ENCODE results near the gene SCNM1.
A peak's percentile ranks its signal among the peaks of the same experiment; 100 is the strongest.

Gene SCNM1, protein sequence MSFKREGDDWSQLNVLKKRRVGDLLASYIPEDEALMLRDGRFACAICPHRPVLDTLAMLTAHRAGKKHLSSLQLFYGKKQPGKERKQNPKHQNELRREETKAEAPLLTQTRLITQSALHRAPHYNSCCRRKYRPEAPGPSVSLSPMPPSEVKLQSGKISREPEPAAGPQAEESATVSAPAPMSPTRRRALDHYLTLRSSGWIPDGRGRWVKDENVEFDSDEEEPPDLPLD

DNA sequence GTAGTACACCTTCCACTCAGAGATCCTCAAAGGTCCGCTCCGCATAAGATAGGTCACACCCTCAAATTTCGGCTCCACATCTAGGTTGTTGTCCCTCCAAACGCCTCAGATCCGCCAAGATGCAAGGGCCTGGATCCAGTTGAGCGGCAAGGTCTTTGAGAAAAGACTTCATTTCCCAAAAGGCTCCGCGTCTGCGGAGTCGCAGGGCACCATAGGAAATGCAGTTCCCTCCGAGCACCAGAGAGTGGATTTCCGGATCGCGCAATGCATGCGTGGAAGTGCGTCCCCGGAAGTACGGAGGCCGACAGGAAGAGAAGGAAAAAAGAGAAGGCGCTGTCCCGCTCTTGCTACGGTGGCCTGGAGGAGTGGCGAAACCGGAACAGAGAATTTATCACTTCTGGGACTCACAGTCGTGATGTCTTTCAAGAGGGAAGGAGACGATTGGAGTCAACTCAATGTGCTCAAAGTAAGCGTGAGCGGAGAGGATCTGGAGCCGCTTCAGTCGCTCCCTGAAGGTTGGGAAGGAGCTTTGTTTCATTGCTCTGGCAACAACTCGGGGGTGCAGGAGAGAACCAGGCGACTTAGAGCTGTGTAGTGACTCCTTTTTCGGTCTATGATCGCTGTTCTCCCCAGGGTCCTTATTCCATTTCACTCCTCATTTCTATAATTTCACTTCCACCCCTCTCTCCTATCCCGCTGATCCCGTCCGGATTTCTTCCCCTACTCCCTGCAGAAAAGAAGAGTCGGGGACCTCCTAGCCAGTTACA, at the start of gene SCNM1, which contains the start of gene LYSMD1:
Gene SCNM1, plus strand, starts transcription at position 407 of the 767 bp plus-strand sequence. Its CDS starts 9 bp downstream, at position 416.
Gene LYSMD1, minus strand, starts transcription at position 165 of the 767 bp plus-strand sequence. CDS start 644 bp downstream, outside the sequence.
- DNase-seq (ENCODE audit: low read depth in 2 of 2): peak; percentile 80 to 88

DNA sequence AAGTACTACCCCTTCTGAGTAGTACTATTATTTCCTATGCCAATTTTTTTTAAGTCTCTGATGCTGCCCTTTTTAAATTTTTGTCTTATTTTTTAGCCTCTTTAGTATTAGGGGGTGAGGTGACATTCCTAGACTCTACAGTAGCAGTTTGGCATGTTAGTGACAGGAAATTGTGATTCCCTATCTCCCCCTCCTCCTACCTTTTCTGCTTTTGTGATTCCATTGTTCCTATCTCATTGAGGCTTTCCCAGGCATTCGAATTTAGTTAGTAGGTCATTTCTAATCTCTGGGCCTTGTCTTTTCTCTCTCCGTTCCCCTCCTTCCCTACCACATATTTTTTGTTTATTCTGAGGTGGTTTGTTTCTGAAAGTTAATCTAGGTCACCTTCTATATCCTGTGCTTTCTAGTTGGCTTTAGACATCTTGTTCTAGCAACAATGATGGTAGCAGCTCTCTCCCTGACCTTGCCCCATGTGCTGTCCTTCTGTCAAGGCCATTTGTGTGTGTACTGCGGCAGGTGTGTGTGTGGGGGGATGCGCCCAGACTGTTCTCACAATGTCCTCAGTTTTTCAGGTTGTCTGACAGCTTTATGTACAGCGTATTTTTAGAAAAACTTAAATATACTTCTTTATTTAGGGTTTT, 41.1 kb upstream of the SCNM1 start:
- DNase-seq (ENCODE audit: low read depth in 2 of 2): no peak

GRCh38 chr1:151128800-151129199, 37.1 kb upstream of the SCNM1 start:
- no peak for DNase-seq (ENCODE audit: low read depth in 2 of 2)

DNA sequence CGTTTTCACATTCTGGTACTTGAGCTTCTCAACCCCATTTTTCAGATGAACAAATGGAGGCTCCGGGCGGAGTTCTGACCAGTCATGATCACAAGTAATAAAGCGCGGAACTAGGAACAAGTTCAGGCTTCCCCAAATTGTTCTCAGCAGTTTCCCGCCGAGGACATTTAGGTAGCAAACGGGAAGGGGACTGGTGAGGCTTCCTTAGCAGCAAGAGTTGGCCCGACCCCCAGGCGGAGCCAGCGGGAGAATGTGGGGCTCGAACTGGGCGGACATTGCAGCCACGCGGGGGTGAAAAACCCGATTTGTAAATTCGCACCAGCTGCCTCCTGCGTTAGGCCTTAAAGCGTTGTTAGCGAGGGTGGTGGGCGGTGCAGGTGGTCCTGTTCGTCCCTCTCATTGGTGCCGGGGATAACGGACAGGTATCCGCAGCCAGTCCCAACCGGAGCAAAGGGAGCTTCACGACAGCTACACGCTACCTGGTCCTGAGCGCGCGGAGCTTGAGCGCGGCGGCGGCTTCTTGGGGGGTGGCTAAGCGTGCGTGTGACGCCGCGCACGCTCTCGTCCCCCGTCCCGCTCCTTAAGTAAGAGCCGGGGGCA, 34.9 kb upstream of the SCNM1 start:
- DNase-seq (ENCODE audit: low read depth in 2 of 2): peak; percentile 41 to 61

DNA sequence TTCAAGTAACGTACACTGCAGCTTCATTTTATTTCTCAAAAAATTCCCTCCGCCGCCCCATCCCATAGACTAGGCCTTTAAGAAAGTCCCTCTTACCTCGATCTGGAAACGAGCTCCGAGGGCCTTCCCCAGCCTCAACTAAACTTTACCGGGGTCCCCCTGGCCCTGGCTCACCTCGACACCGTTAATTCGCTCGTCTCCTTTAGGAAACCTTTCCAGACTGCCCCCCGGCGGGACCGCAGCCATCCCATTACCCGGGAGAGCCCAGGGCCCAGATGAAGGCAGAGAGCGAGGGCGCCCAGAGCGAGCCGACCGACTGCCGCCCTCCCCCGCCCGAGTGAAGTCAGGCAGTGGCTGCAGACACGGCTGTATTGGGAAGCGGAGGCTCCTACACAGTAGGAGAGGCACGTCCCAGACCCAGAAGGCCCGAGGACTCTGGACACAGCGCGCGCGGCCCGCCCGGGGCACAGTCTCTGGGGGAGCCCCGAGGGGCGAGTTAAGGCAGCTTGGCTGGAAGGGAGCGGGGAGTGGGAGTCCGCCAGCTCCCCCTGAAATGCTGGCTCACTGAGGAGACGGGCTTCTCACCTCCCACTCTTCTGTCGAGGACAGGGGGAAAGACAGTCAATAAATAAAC, 34.1 kb upstream of the SCNM1 start:
- no peak for DNase-seq (ENCODE audit: low read depth in 2 of 2)

GRCh38 chr1:151132335-151133017, 33.5 kb upstream of the SCNM1 start:
- DNase-seq (ENCODE audit: low read depth in 2 of 2): no peak

DNA sequence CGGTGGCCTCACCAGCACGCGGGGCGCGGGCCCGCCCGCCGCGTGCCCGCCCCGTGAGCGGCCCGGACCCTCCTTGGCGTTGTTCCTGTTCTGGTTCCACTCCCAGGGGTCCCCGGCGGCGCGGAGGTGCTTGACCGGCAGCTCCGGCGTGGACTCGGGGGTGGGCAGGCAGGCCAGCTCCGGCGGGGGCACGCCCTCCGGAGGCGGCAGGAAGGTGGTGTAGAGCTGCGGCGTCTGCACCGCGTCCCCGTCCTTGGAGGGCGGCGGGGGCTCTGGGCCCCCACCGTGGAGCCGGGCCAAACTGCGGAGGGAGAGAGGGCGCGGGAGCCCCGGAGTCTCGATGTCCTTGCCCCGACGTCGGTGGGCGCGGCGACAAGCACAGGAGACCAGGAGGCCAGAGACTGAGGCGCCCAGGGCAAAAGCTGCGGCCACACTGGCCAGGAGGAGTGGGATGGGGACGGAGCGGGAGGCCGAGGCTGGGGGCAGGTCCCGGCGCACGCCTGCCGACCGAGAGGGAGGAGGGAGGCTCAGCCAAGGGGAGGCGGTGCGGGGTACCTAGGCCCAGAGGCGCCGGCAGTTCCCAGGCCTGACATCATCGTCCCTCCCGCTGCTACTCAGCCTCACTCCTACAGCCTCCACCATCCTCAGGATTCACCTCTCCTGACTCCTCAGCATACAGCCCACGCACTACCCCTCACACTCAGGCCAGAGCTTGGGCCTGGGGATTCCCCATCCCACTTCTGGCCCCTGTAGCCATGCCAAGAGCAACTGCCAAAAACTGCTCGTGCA, 32.7 kb upstream of the SCNM1 start:
- no peak for DNase-seq (ENCODE audit: low read depth in 2 of 2)

GRCh38 chr1:151134396-151134795, 31.5 kb upstream of the SCNM1 start:
- no peak for DNase-seq (ENCODE audit: low read depth in 2 of 2)

DNA sequence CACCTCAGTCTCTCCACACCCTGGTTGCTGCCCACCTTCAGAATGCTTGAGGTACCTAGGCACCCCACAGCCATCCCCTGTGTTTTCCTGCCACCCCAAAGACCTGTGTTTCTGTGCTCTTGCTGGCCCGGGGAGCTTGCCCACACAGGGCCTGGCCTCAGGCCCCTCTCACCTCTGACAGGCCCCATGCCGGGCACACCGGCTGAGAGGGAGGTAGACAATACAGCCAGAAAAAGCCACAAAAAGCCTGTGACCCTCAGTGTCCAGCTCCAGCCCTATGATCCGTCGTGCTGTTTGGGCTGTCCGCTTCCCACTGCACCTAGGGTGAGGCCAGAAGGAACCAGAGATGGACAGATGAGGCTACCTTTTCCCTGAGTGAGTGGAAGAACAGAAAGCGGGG, 31.0 kb upstream of the SCNM1 start:
- no peak for DNase-seq (ENCODE audit: low read depth in 2 of 2)

DNA sequence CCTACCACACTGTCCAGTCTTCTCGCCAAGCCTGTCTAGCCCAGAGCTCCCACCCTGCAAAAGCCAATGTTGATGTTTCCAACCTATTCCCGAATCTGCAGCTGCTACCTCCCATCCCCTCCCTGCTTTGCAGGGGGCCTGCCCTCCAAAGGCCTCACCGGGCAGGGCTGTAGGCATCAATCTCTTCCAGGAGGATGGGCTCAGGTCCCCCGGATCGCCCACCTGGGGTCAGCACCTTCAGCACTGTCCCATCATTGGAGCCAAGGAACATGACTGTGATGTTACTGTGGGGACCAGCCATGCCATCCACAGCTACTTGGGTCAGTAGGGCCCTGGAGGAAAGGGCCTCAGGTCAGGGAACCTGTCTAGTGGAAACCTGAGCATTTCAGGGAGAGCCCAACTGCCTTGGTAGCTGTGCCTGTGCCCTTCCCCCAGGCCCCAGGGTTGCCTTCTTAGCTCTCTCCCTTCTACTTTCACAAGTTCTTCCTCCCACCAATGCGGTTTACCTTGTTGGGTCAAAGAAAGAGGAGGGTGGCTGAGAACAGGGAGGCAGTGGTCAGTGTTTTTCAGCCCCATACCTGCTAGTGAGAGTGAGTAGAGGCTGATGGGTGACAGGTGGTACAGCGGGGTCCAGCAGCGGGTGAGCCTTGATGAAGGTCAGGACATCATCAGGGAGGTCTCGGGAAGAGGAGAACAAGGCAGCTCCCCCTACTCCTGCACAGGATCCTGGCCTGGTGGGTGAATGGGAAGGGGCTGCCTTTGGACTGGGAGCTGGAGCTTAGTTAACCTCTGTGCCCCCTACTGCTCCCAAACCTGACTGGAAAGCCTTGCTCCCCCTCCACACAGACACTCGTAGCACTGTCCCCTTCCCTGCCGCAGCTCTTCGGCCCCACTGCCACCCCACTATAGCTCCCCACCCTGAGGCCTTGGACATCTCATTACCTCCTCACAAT, 30.2 kb upstream of the SCNM1 start:
- no peak for DNase-seq (ENCODE audit: low read depth in 2 of 2)

DNA sequence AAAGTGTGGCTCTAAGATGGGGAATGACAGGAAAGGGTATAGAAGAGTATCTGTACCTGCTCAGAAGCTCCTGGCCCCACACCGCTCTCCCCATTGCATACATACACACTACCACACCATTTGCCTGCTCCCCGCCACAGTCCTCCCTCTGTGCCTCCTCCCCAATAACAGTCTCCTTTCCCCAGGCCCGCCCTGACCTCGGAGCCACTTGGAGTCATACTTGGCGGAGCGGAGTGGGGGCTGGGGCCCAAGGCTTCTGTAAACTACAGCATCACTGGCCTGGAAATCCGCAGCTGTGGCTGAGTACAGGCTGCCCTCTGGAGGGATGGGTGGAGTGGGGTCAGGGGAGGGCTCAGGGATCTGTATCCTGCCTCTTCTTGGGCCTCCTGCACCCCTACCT, 28.2 kb upstream of the SCNM1 start:
- no peak for DNase-seq (ENCODE audit: low read depth in 2 of 2)

DNA sequence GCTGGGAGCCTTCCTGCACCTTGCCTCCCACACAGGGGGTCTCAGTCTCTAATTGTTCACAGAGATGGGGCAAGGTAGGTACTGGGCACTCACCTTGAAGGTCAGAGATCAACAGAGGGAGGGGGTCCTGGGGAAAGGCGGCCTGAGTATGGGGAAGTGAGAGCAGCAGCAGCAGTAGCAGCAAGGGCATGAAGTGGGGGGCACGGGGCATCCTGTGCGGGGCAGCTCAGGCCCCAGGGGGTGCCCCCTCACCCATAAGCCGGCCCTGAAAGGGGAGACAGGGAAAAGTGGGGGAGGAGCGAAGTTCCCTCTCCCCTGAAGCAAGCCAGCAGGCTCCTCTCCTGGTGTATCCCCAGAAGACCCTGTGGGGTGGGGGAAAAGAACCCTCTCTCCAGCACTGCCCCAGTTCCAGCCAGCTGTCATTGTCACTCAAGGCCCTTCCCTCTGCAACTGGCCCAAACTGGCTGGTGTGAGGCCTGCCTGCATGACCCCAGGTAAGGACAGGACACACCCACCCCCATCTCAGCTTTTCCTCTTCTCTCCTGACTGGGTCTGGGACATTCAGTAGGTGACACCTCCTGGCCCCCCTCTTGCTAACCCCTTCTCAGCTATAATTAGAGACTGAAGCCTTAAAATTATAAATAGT, 23.4 kb upstream of the SCNM1 start:
- DNase-seq (ENCODE audit: low read depth in 2 of 2): no peak

GRCh38 chr1:151143057-151143435, 22.9 kb upstream of the SCNM1 start:
- no peak for DNase-seq (ENCODE audit: low read depth in 2 of 2)

DNA sequence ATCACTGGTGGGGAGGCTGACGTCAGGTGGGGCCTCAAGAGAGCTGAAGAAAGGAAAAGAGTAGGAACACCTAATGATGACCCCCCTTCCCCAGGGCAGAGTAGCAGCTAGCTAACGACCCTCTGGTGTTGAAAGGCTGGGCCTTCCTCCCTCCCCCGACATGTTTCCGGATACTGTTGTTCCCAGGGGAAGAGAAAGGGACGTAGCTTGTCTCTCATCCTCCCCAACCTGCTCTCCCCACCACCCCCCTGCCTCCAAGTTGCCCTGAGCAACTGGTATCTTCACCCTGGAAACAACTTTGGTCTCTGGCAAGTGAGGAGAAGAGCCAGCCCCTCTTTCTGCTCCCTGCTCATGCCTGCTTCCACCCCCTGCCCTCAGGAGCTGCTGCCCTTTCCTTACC, 22.0 kb upstream of the SCNM1 start:
- DNase-seq (ENCODE audit: low read depth in 2 of 2): no peak

- no peak for DNase-seq (ENCODE audit: low read depth in 2 of 2)
Observed at GRCh38 chr1:151144474-151145303, 21.3 kb upstream of the SCNM1 start.

DNA sequence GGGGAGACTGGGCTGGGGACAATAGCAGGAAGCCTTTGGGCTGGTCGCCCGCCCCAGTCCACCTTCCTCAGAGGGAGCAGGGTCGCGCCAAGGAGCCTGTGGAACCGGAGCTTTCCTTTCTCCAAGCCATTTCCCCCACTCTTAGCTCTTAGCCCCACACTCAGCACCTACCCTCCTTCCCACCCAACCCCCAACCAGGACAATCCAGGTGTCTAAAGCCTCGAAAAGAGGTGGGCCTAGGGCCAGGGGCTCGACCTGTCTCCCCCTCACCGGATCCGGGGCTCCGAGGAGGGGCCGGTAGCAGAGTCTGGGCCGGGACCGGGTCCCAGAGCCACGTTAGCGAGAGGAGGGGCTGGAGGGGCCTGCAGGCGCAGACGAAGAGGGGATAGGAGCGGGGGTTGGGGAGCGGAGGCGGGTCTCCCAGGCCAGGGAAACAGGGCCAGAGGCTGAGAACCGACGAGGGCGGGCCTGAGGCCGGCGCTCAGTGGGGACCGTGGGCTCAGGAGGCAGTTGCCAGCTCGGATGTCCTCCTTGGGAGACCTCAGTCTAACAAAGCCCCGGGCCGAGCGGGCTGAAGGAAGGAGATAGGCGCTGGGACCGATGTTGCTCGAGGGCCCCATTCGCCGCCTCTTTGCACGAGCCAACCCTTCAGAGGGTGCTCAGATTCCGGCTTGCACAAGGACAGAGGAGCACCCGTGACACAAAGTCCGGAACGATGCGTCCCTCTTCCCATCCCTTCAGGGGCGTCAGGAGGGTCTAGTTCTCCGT, 20.5 kb upstream of the SCNM1 start:
- DNase-seq (ENCODE audit: low read depth in 2 of 2): no peak

DNA sequence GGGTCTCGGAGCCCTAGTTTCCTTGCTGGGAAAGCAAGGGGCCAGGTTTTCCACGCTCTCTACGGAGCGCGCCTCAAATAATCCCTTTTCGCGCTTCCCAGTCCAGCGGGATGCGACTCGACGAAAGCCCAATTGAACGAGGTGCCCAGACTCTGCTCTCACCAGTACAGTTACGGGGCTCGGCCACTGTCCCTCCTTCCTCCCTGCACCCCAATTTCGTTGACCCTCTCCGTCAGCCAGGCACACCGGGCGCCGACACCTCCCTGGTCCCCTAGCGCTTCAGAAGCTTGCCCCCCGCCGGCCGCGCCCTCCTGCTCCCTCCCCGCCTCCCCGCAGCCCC, 19.9 kb upstream of the SCNM1 start:
- no peak for DNase-seq (ENCODE audit: low read depth in 2 of 2)

All from stimulated activated CD4-positive, alpha-beta T cell treated with anti-CD3 and anti-CD28 coated beads, Interleukin-1b, Interleukin-23, amount 100 ng/mL, for 1 hour (primary cell).